ENCODE data around the gene PPP2R5A. TPM values are rescaled to one million over a fixed set of nuclear protein-coding genes. Genes with fewer than 3 reads are reported as not detected.
A peak's percentile ranks its signal among the peaks of the same experiment; 100 is the strongest.

Gene PPP2R5A
- total and polyA plus RNA-seq, 2 of the 13 experiments (the other 11 are each of a cell fraction or from before 2014, with no cell fraction given): 22.0 to 31.4 TPM

DNA sequence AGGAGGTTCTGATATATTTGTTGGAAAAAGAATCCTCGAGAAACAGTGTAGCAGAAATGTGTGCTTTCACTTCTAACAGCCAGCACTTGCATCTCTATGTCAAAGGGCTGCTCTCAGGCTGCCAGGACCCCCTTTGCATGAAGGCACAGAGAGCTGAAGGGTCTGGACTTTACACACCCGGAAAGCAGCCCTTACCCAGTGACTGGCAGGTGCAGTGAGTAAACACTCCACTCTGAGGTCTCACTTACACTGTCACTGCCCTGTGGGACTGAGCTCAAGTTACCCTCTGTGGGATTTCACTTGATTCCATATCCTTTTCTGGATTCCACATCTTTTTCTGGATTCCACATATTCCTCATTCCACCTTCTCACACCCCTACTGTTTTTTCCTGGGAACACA, 40.8 kb upstream of the PPP2R5A start (continued):
- TF ChIP-seq, protein P1, sequence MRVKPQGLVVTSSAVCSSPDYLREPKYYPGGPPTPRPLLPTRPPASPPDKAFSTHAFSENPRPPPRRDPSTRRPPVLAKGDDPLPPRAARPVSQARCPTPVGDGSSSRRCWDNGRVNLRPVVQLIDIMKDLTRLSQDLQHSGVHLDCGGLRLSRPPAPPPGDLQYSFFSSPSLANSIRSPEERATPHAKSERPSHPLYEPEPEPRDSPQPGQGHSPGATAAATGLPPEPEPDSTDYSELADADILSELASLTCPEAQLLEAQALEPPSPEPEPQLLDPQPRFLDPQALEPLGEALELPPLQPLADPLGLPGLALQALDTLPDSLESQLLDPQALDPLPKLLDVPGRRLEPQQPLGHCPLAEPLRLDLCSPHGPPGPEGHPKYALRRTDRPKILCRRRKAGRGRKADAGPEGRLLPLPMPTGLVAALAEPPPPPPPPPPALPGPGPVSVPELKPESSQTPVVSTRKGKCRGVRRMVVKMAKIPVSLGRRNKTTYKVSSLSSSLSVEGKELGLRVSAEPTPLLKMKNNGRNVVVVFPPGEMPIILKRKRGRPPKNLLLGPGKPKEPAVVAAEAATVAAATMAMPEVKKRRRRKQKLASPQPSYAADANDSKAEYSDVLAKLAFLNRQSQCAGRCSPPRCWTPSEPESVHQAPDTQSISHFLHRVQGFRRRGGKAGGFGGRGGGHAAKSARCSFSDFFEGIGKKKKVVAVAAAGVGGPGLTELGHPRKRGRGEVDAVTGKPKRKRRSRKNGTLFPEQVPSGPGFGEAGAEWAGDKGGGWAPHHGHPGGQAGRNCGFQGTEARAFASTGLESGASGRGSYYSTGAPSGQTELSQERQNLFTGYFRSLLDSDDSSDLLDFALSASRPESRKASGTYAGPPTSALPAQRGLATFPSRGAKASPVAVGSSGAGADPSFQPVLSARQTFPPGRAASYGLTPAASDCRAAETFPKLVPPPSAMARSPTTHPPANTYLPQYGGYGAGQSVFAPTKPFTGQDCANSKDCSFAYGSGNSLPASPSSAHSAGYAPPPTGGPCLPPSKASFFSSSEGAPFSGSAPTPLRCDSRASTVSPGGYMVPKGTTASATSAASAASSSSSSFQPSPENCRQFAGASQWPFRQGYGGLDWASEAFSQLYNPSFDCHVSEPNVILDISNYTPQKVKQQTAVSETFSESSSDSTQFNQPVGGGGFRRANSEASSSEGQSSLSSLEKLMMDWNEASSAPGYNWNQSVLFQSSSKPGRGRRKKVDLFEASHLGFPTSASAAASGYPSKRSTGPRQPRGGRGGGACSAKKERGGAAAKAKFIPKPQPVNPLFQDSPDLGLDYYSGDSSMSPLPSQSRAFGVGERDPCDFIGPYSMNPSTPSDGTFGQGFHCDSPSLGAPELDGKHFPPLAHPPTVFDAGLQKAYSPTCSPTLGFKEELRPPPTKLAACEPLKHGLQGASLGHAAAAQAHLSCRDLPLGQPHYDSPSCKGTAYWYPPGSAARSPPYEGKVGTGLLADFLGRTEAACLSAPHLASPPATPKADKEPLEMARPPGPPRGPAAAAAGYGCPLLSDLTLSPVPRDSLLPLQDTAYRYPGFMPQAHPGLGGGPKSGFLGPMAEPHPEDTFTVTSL (CRISPR knock-in tag; IDR thresholded peaks at IDR 0.05; ENCODE audit: borderline replicate concordance): peak; percentile 45; the same call in 1 of the 2 replicates
- no peak for TF ChIP-seq RAD21 (CRISPR knock-in tag; IDR thresholded peaks at IDR 0.05)
- peak; percentile 79 for TF ChIP-seq HNF4A (CRISPR knock-in tag; IDR thresholded peaks at IDR 0.05)
- TF ChIP-seq, protein P2, sequence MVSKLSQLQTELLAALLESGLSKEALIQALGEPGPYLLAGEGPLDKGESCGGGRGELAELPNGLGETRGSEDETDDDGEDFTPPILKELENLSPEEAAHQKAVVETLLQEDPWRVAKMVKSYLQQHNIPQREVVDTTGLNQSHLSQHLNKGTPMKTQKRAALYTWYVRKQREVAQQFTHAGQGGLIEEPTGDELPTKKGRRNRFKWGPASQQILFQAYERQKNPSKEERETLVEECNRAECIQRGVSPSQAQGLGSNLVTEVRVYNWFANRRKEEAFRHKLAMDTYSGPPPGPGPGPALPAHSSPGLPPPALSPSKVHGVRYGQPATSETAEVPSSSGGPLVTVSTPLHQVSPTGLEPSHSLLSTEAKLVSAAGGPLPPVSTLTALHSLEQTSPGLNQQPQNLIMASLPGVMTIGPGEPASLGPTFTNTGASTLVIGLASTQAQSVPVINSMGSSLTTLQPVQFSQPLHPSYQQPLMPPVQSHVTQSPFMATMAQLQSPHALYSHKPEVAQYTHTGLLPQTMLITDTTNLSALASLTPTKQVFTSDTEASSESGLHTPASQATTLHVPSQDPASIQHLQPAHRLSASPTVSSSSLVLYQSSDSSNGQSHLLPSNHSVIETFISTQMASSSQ (IDR thresholded peaks at IDR 0.05; ENCODE audit: low read depth): no peak
- TF ChIP-seq, protein P2 (CRISPR knock-in tag; IDR thresholded peaks at IDR 0.05; ENCODE audit: borderline replicate concordance): no peak
- no peak for TF ChIP-seq CBX5 (CRISPR knock-in tag; IDR thresholded peaks at IDR 0.05; ENCODE audit: borderline replicate concordance)
- TF ChIP-seq ZNF501 (CRISPR knock-in tag; IDR thresholded peaks at IDR 0.05): no peak; the same call in 1 of the 2 replicates
- TF ChIP-seq ZNF121 (CRISPR knock-in tag; IDR thresholded peaks at IDR 0.05): no peak
- TF ChIP-seq ZBTB7A (CRISPR knock-in tag; IDR thresholded peaks at IDR 0.05): 0 out of 2 replicates have a peak, but pooled peaks have one; percentile 70
- peak; percentile 38; the same call in 1 of the 2 replicates for TF ChIP-seq POLR2G (IDR thresholded peaks at IDR 0.05; ENCODE audit: low read depth, low read length)
- TF ChIP-seq, protein P3, sequence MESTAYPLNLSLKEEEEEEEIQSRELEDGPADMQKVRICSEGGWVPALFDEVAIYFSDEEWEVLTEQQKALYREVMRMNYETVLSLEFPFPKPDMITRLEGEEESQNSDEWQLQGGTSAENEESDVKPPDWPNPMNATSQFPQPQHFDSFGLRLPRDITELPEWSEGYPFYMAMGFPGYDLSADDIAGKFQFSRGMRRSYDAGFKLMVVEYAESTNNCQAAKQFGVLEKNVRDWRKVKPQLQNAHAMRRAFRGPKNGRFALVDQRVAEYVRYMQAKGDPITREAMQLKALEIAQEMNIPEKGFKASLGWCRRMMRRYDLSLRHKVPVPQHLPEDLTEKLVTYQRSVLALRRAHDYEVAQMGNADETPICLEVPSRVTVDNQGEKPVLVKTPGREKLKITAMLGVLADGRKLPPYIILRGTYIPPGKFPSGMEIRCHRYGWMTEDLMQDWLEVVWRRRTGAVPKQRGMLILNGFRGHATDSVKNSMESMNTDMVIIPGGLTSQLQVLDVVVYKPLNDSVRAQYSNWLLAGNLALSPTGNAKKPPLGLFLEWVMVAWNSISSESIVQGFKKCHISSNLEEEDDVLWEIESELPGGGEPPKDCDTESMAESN (CRISPR knock-in tag; conservative IDR thresholded peaks at IDR 0.05): 0 out of 2 replicates have a peak, but pooled peaks have one; percentile 12
- TF ChIP-seq EP300 (IDR thresholded peaks at IDR 0.05; ENCODE audit: low read depth in 2 of 2, low read length in 2 of 2): peak in 1 of 2 experiments; percentile 43; a peak in 1 of 4 replicates
- TF ChIP-seq EP300 (CRISPR knock-in tag; IDR thresholded peaks at IDR 0.05; ENCODE audit: borderline replicate concordance): no peak
- TF ChIP-seq ZNF496 (CRISPR knock-in tag; IDR thresholded peaks at IDR 0.05; ENCODE audit: insufficient replicate concordance): no peak
- TF ChIP-seq ASH2L (IDR thresholded peaks at IDR 0.05; ENCODE audit: insufficient read length, low read depth, low read length): peak; percentile 58
- peak; percentile 58; the same call in 1 of the 2 replicates for TF ChIP-seq SPEN (CRISPR knock-in tag; IDR thresholded peaks at IDR 0.05; ENCODE audit: low read depth)
- no peak for TF ChIP-seq MED1 (CRISPR knock-in tag; IDR thresholded peaks at IDR 0.05)

All from HepG2 (cell line).